HS-5 (cell line): ENCODE measurements around the gene UPB1.
A peak's percentile ranks its signal among the peaks of the same experiment; 100 is the strongest.

Experiments used
- DNase-seq: peaks from one replicate; pipeline ENCODE4 v3.0.0-alpha.2; 2012; ENCODE audit warnings: low read depth

UPB1 gene

GRCh38 chr22:24494528-24495364, at the start of gene UPB1:
Gene UPB1, plus strand, starts transcription at chr22:24495332. Its CDS starts 72 bp downstream, at chr22:24495404.
- no peak for DNase-seq

- DNase-seq, result no peak
These were observed 49.5 kb upstream of the UPB1 start for GRCh38 chr22:24445481-24446259.

- DNase-seq, result no peak
These were observed 48.9 kb upstream of the UPB1 start for GRCh38 chr22:24446260-24446611.

GRCh38 chr22:24450610-24451009, 44.5 kb upstream of the UPB1 start:
- DNase-seq, result no peak

- no peak for DNase-seq
These were observed 44.0 kb upstream of the UPB1 start for GRCh38 chr22:24451162-24451561.

- no peak for DNase-seq
These were observed 41.3 kb upstream of the UPB1 start for GRCh38 chr22:24453853-24454252.

- DNase-seq, result no peak
These were observed 40.1 kb upstream of the UPB1 start for GRCh38 chr22:24455039-24455438.

GRCh38 chr22:24455751-24456426, 39.2 kb upstream of the UPB1 start:
- no peak for DNase-seq

- no peak for DNase-seq
These were observed 37.2 kb upstream of the UPB1 start for GRCh38 chr22:24457894-24458420.

- DNase-seq, result no peak
These were observed 35.2 kb upstream of the UPB1 start for GRCh38 chr22:24459911-24460310.

GRCh38 chr22:24460418-24461089, 34.6 kb upstream of the UPB1 start:
- DNase-seq, result no peak

GRCh38 chr22:24463071-24463760, 31.9 kb upstream of the UPB1 start:
- DNase-seq, result no peak

GRCh38 chr22:24465566-24465965, 29.6 kb upstream of the UPB1 start:
- DNase-seq, result peak; percentile 60

GRCh38 chr22:24465975-24466374, 29.2 kb upstream of the UPB1 start:
- DNase-seq, result no peak

- no peak for DNase-seq
These were observed 28.3 kb upstream of the UPB1 start for GRCh38 chr22:24466716-24467328.

GRCh38 chr22:24467340-24467739, 27.8 kb upstream of the UPB1 start:
- no peak for DNase-seq

- no peak for DNase-seq
These were observed 23.6 kb upstream of the UPB1 start for GRCh38 chr22:24471570-24471969.

GRCh38 chr22:24473284-24473683, 21.8 kb upstream of the UPB1 start:
- no peak for DNase-seq

- DNase-seq, result peak; percentile 89
These were observed 20.9 kb upstream of the UPB1 start for GRCh38 chr22:24474221-24474620.

GRCh38 chr22:24474649-24475255, 20.4 kb upstream of the UPB1 start:
- DNase-seq, result no peak
